CD14-positive monocyte (primary cell): ENCODE data around the gene MRGPRE. TPM values are rescaled to one million over a fixed set of nuclear protein-coding genes. Genes with fewer than 3 reads are reported as not detected.

Experiments
- DNase-seq, 3 donors: peaks; one replicate each; pipeline ENCODE4 v3.0.0-alpha.2; 2011 to 2022
- H2AFZ ChIP-seq: 2 replicates; pipeline ENCODE4 v1.6.0; 2012; ENCODE audit warnings: mild to moderate bottlenecking, low read depth, low read length, inconsistent platforms; ENCODE audit not compliant: insufficient read depth, poor library complexity, severe bottlenecking
- H3K27ac ChIP-seq, 2 donors: 1 replicate in 1 of 2; 2 replicates in 1 of 2; pipeline ENCODE4 v1.5.1; 2012 to 2013; ENCODE audit warnings: low read length in 2 of 2, control low read depth in 1 of 2, inconsistent platforms in 1 of 2, low read depth in 1 of 2, mild to moderate bottlenecking in 1 of 2
- H3K27me3 ChIP-seq, 2 donors: one replicate each; pipeline versions ENCODE4 v1.6.0 to v1.6.1; 2011 to 2013; ENCODE audit warnings: low read length in 2 of 2; ENCODE audit not compliant: control insufficient read depth in 2 of 2, insufficient read depth in 2 of 2
- H3K36me3 ChIP-seq, 2 donors: replicated peaks in 1 of 2; 1 replicate in 1 of 2; 2 replicates in 1 of 2; pipeline versions ENCODE4 v1.5.1 to v1.6.1; 2012 to 2013; ENCODE audit warnings: low read length in 2 of 2, control low read depth in 1 of 2, inconsistent platforms in 1 of 2, mild to moderate bottlenecking in 1 of 2; ENCODE audit not compliant: insufficient read depth in 2 of 2, control insufficient read depth in 1 of 2
- H3K4me1 ChIP-seq, 2 donors: 1 replicate in 1 of 2; 2 replicates in 1 of 2; pipeline versions ENCODE4 v1.5.1 to v1.6.1; 2012 to 2013; ENCODE audit warnings: low read length in 2 of 2, control low read depth in 1 of 2, inconsistent platforms in 1 of 2, mild to moderate bottlenecking in 1 of 2, moderate library complexity in 1 of 2; ENCODE audit not compliant: insufficient read depth in 2 of 2, control insufficient read depth in 1 of 2
- H3K4me2 ChIP-seq: replicated peaks from 2 replicates; pipeline ENCODE3; 2012; ENCODE audit warnings: low read length, moderate library complexity, mild to moderate bottlenecking; ENCODE audit not compliant: poor library complexity, severe bottlenecking; ENCODE audit errors: extremely low read depth
- H3K4me3 ChIP-seq, 3 experiments: fragments of 200-600 bp in 1 of 3; sonication (generic) in 1 of 3; replicated peaks in 1 of 3; 1 replicate in 2 of 3; 2 replicates in 1 of 3; pipeline ENCODE4 v1.5.1; 2011 to 2013; ENCODE audit warnings: low read length in 3 of 3, mild to moderate bottlenecking in 3 of 3, control low read depth in 2 of 3, low read depth in 2 of 3, inconsistent platforms in 1 of 3, moderate library complexity in 1 of 3
- H3K79me2 ChIP-seq: 2 replicates; pipeline ENCODE4 v1.6.0; 2012; ENCODE audit warnings: mild to moderate bottlenecking, control low read depth, inconsistent platforms, low read length, moderate library complexity; ENCODE audit not compliant: insufficient read depth
- H3K9ac ChIP-seq: 2 replicates; pipeline ENCODE4 v1.6.0; 2017; ENCODE audit warnings: low read length, mild to moderate bottlenecking; ENCODE audit not compliant: insufficient read depth, poor library complexity, severe bottlenecking
- H3K9me3 ChIP-seq, 2 donors: replicated peaks in 1 of 2; 1 replicate in 1 of 2; 2 replicates in 1 of 2; pipeline versions ENCODE4 v1.5.1 to v1.6.1; 2012 to 2013; ENCODE audit warnings: low read length in 2 of 2, control low read depth in 1 of 2; ENCODE audit not compliant: control insufficient read depth in 1 of 2, insufficient read depth in 1 of 2
- H4K20me1 ChIP-seq: 2 replicates; pipeline ENCODE4 v1.6.0; 2012; ENCODE audit warnings: mild to moderate bottlenecking, low read length, control low read depth, moderate library complexity; ENCODE audit not compliant: insufficient read depth
- H3K27ac Mint-ChIP-seq, 7 donors: one replicate each; pipeline ENCODE4 v1.8.0; 2020; ENCODE audit warnings: mild to moderate bottlenecking in 7 of 7, mixed read lengths in 7 of 7, moderate library complexity in 6 of 7, inconsistent platforms in 2 of 7
- H3K27me3 Mint-ChIP-seq, 3 donors: one replicate each; pipeline ENCODE4 v1.8.0; 2021 to 2022; ENCODE audit warnings: low read depth in 3 of 3, mild to moderate bottlenecking in 3 of 3, mixed read lengths in 3 of 3, moderate library complexity in 3 of 3, inconsistent platforms in 1 of 3
- H3K36me3 Mint-ChIP-seq, 2 donors: one replicate each; pipeline ENCODE4 v1.8.0; 2020; ENCODE audit warnings: mixed read lengths in 2 of 2, inconsistent platforms in 1 of 2, mild to moderate bottlenecking in 1 of 2
- H3K4me1 Mint-ChIP-seq: one replicate; pipeline ENCODE4 v1.8.0; 2020; ENCODE audit warnings: mild to moderate bottlenecking, mixed read lengths
- H3K4me3 Mint-ChIP-seq, 2 donors: one replicate each; pipeline ENCODE4 v1.8.0; 2020; ENCODE audit warnings: mild to moderate bottlenecking in 2 of 2, mixed read lengths in 2 of 2, moderate library complexity in 1 of 2
- H3K9me3 Mint-ChIP-seq, 7 donors: one replicate each; pipeline ENCODE4 v1.8.0; 2020 to 2022; ENCODE audit warnings: mixed read lengths in 7 of 7, mild to moderate bottlenecking in 6 of 7, moderate library complexity in 6 of 7, inconsistent platforms in 2 of 7
- WGBS: methylation state at CpG from one replicate; pipeline ENCODE4 v1.1.5; 2013; ENCODE audit warnings: missing lambda C conversion rate; ENCODE audit not compliant: insufficient coverage; 5-methylcytosine and 5-hydroxymethylcytosine counted together
- intact Hi-C, 2 donors: fragments of 100-400 bp; cut with micrococcal nuclease; formaldehyde crosslinking; loops; one replicate each; pipeline versions ENCODE4 v1.15.0 to v1.15.1; 2023
- polyA plus RNA-seq, 3 donors: library from polyadenylated mRNA; depleted of rRNA in 1 of 3; unstranded in 2 of 3; stranded (reverse) in 1 of 3; fragments of 300-500 nt in 2 of 3; fragments of >200 nt in 1 of 3; fragmentation: Illumina TruSeq in 2 of 3; gene quantifications; 1 replicate in 2 of 3; 2 replicates in 1 of 3; pipeline ENCODE4 v1.2.3, GENCODE V29; 2012 to 2021
- TF ChIP-seq, protein P1 (sequence below): fragments of 200-600 bp; IDR thresholded peaks from one replicate; pipeline ENCODE4 v1.8.0; 2022; ENCODE audit warnings: antibody characterized with exemption, mild to moderate bottlenecking

Gene MRGPRE
- polyA plus RNA-seq, 3 donors, result not detected

DNA sequence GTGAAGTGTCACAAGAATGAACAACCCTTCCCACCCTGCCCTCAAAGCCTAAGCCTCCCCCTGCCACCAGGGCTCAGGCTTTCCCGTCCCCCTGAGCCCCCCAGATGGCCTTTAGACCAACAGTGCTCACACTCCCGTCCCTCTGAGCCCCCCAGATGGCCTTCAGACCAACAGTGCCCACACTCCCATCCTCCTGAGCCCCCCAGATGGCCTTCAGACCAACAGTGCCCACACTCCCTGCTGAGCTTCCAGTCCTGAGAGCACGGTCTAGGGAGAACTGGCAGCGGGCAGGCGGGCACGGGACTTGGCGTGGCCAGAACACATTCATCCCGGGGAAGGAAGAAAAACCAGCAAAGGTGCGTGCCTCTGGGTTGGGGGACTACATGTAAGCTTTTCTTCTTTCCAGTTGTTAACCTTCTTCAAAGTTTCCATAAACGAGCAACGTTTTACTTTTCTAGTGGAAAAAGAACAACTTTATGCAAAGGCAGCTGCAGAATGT, 16.1 kb downstream of the MRGPRE start:
- H3K4me3 ChIP-seq, result no peak overlapping the region
- Mint-ChIP-seq H3K27ac (no peak overlapping the region), H3K9me3 (peaks cover 3 to 8% (median 4%) of the 10 kb centered on the region in 7 donors), H3K27me3 (peaks cover 14 to 33% (median 30%) of the 10 kb centered on the region in 3 donors), H3K4me3 (no peak overlapping the region), H3K36me3 (no peaks in the 10 kb centered on the region), H3K4me1 (peaks cover 6% of the 10 kb centered on the region)
- intact Hi-C loops, result loop anchor here (5.0 to 10.0 kb wide), 2 partner anchors 101 to 179 kb away; no protein-coding TSS in a partner anchor
- no peak overlapping the region for H2AFZ ChIP-seq
- H3K27ac ChIP-seq, result no peak overlapping the region
- 52% methylated on average over 2 of the region's 11 CpGs for WGBS
- no peak overlapping the region for H3K9ac ChIP-seq
- no peak for DNase-seq
- peaks cover 0 to 4% of the 10 kb centered on the region in 2 donors for H3K27me3 ChIP-seq
- H3K9me3 ChIP-seq, result peaks cover 0 to 4% of the 10 kb centered on the region in 2 donors
- H3K4me2 ChIP-seq, result no peak overlapping the region
- H3K79me2 ChIP-seq, result no peaks in the 10 kb centered on the region
- no peaks in the 10 kb centered on the region for H3K4me1 ChIP-seq
- H4K20me1 ChIP-seq, result no peaks in the 10 kb centered on the region
- no peaks in the 10 kb centered on the region for H3K36me3 ChIP-seq
- TF ChIP-seq, protein P1, sequence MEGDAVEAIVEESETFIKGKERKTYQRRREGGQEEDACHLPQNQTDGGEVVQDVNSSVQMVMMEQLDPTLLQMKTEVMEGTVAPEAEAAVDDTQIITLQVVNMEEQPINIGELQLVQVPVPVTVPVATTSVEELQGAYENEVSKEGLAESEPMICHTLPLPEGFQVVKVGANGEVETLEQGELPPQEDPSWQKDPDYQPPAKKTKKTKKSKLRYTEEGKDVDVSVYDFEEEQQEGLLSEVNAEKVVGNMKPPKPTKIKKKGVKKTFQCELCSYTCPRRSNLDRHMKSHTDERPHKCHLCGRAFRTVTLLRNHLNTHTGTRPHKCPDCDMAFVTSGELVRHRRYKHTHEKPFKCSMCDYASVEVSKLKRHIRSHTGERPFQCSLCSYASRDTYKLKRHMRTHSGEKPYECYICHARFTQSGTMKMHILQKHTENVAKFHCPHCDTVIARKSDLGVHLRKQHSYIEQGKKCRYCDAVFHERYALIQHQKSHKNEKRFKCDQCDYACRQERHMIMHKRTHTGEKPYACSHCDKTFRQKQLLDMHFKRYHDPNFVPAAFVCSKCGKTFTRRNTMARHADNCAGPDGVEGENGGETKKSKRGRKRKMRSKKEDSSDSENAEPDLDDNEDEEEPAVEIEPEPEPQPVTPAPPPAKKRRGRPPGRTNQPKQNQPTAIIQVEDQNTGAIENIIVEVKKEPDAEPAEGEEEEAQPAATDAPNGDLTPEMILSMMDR, result no peak

DNA sequence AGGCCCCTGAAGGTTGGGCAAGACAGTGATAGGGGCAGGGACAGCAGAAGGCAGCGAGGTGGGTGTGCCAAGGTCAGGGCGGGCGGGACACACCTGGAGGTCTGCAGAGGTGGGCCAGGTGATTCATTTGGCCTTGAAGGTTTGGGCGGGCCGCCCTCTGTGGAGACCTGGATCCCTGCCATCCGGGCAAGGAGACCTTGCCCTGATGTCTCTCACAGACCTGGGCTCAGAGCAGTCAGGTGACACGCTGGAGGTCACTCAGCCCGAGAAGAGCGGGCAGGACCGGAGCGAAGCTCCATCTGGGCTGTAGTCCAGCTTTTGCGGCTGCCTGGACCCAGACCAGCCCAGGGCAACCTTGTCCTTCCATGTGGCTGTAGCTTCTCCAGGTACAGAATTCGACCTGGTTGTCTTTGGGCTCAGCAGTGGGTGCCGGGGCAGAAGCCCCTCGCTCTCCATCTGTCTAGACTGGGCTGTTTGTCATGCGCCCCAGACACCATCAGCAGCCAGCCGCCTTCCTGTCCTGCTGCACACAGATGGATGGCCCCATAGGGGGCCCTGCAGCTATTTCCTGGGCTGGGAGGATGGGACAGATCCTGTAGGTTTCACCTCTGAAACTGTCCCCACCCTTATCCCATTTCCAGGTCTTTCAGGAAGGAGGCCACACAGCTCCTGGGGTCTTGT, 16.7 kb downstream of the MRGPRE start:
- no peaks in the 10 kb centered on the region for H3K36me3 ChIP-seq
- no peaks in the 10 kb centered on the region for H3K4me1 ChIP-seq
- Mint-ChIP-seq H3K9me3 (peaks cover 3 to 11% (median 7%) of the 10 kb centered on the region in 7 donors), H3K4me3 (no peak overlapping the region), H3K27ac (no peak overlapping the region), H3K27me3 (peaks cover 14 to 33% (median 29%) of the 10 kb centered on the region in 3 donors), H3K36me3 (no peaks in the 10 kb centered on the region), H3K4me1 (peaks cover 6% of the 10 kb centered on the region)
- H3K9me3 ChIP-seq, result peaks cover 0 to 4% of the 10 kb centered on the region in 2 donors
- H4K20me1 ChIP-seq, result no peaks in the 10 kb centered on the region
- WGBS, result 90% methylated on average over 17 of the region's 17 CpGs
- H3K9ac ChIP-seq, result no peak overlapping the region
- H3K4me2 ChIP-seq, result no peak overlapping the region
- no peak overlapping the region for H3K4me3 ChIP-seq
- H3K27ac ChIP-seq, result no peak overlapping the region
- TF ChIP-seq, protein P1, result no peak
- H3K79me2 ChIP-seq, result no peaks in the 10 kb centered on the region
- no peak overlapping the region for H2AFZ ChIP-seq
- intact Hi-C loops, result loop anchor here (5.0 to 10.0 kb wide), 2 partner anchors 101 to 178 kb away; no protein-coding TSS in a partner anchor
- H3K27me3 ChIP-seq, result peaks cover 0 to 7% of the 10 kb centered on the region in 2 donors
- no peak for DNase-seq
